ENCODE measurements around the gene ZNF518B. TPM values are rescaled to one million over a fixed set of nuclear protein-coding genes. Genes with fewer than 3 reads are reported as not detected.

The ZNF518B gene, protein sequence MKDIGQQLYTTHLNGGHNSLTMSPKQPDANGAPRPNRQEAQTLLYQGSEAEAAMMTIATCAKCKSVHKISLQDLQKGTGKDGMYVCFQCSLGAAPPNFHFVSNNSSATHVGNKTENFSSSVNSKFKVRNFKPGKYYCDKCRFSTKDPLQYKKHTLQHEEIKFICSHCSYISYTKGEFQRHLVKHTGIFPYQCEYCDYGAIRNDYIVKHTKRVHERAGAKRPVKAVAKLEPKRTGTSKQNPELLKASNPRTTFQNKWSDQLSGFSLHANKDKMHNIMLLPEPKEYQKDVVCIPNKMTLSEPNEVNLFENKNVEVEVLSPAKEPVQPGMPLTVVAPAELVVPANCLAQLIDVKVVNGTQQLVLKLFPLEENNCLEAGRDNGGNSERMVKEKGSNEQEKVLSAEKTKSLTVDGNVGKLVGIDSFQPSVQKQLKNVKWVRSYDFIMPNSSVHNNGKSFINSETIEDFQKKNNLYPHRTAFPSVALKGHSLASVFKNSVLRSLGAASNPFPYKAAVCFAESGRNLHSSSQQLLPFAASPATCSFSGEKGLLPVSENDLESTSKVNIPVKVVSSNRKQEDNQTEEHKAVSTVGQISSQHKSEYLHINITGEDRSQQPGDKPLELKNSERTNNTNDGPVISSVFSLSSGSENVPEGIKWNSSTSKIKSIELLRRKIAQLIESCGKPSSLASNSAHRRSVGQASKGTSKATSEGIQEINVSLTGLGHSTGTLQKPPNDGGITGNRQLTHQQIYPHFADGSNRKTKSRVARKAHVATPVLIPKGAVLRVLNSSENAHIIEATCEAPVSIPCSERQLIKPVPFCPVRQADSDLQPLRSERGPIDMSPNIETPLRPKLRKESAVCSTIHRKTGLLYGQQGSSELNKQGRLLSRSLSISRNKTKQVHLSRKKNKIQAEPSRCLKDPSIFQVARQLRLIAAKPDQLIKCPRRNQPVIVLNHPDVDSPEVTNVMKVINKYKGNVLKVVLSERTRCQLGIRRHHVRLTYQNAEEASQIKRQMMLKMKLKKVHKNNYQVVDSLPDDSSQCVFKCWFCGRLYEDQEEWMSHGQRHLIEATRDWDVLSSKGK
- 10 to 100 TPM; 15.0 to 45.1 (median 23.2) TPM for total RNA-seq
- 10 to 100 TPM in 1 of 3 donors, 1 to 10 TPM in 2; 2.6 to 17.8 (median 3.9) TPM for polyA plus RNA-seq
- long read RNA-seq, donor 1, partial matches to known transcripts: 0 of 2 reads
- long read RNA-seq, donor 1, other reads (novel, unspliced or antisense): 0 of 2 reads
- long read RNA-seq, donor 2, full-length matches to known transcripts: 4 of 4 reads
- long read RNA-seq, donor 2, partial matches to known transcripts: 0 of 4 reads
- long read RNA-seq, donor 2, other reads (novel, unspliced or antisense): 0 of 4 reads
- long read RNA-seq, donor 3, full-length matches to known transcripts: 4 of 4 reads
- long read RNA-seq, donor 3, partial matches to known transcripts: 0 of 4 reads
- long read RNA-seq, donor 3, other reads (novel, unspliced or antisense): 0 of 4 reads
- long read RNA-seq, donor 4, full-length matches to known transcripts: 2 of 5 reads
- long read RNA-seq, donor 4, partial matches to known transcripts: 0 of 5 reads
- long read RNA-seq, donor 4, other reads (novel, unspliced or antisense): 3 of 5 reads
- long read RNA-seq, donor 5, full-length matches to known transcripts: 2 of 4 reads
- long read RNA-seq, donor 5, partial matches to known transcripts: 0 of 4 reads
- long read RNA-seq, donor 5, other reads (novel, unspliced or antisense): 2 of 4 reads
- long read RNA-seq, donor 6, full-length matches to known transcripts: 3 of 5 reads
- long read RNA-seq, donor 6, partial matches to known transcripts: 0 of 5 reads
- long read RNA-seq, donor 6, other reads (novel, unspliced or antisense): 2 of 5 reads
- long read RNA-seq, donor 7, full-length matches to known transcripts: 1 of 1 reads
- long read RNA-seq, donor 7, partial matches to known transcripts: 0 of 1 reads
- long read RNA-seq, donor 7, other reads (novel, unspliced or antisense): 0 of 1 reads
- long read RNA-seq, donor 8, full-length matches to known transcripts: 3 of 3 reads
- long read RNA-seq, donor 8, partial matches to known transcripts: 0 of 3 reads
- long read RNA-seq, donor 8, other reads (novel, unspliced or antisense): 0 of 3 reads
- long read RNA-seq, donor 9, full-length matches to known transcripts: 4 of 4 reads
- long read RNA-seq, donor 9, partial matches to known transcripts: 0 of 4 reads
- long read RNA-seq, donor 9, other reads (novel, unspliced or antisense): 0 of 4 reads
- long read RNA-seq, donor 10, full-length matches to known transcripts: 2 of 2 reads
- long read RNA-seq, donor 10, partial matches to known transcripts: 0 of 2 reads
- long read RNA-seq, donor 10, other reads (novel, unspliced or antisense): 0 of 2 reads

DNA sequence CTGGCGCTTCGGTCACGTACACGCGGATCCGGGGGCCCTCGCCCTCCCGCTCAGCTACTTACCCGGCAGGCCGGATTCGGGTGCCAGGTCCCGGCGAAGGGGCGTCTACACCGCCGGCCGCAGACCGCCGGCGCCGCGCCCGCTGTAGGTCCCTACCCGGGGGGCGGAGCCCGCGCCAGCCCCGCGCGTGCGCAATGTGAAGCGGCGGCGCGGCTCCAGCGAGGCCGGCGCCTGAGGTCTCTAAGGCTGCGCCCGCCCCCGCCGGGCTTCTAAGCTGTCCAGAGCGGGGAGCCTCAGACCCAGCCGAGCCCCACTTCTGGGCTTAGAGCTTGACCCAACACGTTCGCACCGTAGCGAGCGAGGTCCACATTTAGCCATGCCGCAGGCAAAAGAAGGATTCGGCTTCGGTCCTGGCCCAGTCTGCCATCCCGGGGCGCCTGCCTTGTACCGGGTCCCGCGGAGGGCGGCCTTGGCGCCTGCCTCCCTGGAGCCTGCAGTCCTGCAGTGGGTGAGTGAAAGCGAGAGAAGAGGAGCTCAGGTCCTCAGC, at the start of gene ZNF518B:
ZNF518B (minus strand) TSS at position 172 of the 547 bp plus-strand sequence. CDS start 11,098 bp downstream, outside the sequence.
- Histone ChIP-seq H3K9me3 (replicated peaks in 1 of 3) (no peaks in the 10 kb centered on the region), H3K27ac (peak within 1 kb of the TSS in 3 of 5 donors; percentile 11 to 81 (median 52)), H3K27me3 (no peaks in the 10 kb centered on the region), H3K36me3 (replicated peaks in 1 of 2) (peaks cover 0 to 7% of the 10 kb centered on the region in 2 donors), H3K4me3 (peak within 1 kb of the TSS in 3 of 4 donors; percentile 30 to 89 (median 40)), H3K4me1 (replicated peaks in 1 of 2) (peaks cover 5 to 6% of the 10 kb centered on the region in 2 donors)
- DNase-seq: peak; percentile 46 to 74 (median 62)
- TF ChIP-seq POLR2A (IDR thresholded peaks at IDR 0.05): peak in 1 of 2 donors; percentile 37
- TF ChIP-seq, protein P1, sequence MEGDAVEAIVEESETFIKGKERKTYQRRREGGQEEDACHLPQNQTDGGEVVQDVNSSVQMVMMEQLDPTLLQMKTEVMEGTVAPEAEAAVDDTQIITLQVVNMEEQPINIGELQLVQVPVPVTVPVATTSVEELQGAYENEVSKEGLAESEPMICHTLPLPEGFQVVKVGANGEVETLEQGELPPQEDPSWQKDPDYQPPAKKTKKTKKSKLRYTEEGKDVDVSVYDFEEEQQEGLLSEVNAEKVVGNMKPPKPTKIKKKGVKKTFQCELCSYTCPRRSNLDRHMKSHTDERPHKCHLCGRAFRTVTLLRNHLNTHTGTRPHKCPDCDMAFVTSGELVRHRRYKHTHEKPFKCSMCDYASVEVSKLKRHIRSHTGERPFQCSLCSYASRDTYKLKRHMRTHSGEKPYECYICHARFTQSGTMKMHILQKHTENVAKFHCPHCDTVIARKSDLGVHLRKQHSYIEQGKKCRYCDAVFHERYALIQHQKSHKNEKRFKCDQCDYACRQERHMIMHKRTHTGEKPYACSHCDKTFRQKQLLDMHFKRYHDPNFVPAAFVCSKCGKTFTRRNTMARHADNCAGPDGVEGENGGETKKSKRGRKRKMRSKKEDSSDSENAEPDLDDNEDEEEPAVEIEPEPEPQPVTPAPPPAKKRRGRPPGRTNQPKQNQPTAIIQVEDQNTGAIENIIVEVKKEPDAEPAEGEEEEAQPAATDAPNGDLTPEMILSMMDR (IDR thresholded peaks at IDR 0.05): no peak
- intact Hi-C loops (cut with DNase I): loop anchor here (5.0 to 10.0 kb wide), 2 partner anchors 80 to 87 kb away; no protein-coding TSS in a partner anchor
- 0 to 9% (median 3%) methylated on average over 5 to 60 of the region's 60 CpGs for WGBS, 4 donors

DNA sequence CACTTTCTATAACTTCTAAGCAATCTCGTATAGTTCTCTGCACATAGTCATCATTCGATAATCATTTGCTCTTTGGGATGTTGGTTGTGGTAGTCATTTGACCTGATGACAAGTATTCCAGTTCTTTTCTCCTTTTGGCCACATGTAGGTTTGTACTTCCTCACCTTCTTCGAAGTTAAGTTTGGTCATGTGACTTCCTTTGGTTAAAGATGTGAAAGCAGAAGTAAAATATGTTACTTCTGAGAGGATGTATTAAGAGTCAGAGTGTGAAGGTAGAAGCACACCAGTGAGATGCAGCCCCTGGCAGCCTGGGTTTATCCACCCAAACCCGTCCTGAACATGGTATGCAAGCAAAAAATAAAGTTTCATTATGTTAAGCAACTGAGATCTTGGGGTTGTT, 48.9 kb upstream of the ZNF518B start:
- Histone ChIP-seq H3K36me3 (replicated peaks in 1 of 2) (no peaks in the 10 kb centered on the region), H3K9me3 (replicated peaks in 1 of 3) (no peaks in the 10 kb centered on the region), H3K4me1 (replicated peaks in 1 of 2) (no peaks in the 10 kb centered on the region), H3K27me3 (no peaks in the 10 kb centered on the region), H3K27ac (no peak overlapping the region), H3K4me3 (no peak overlapping the region)
- intact Hi-C loops (cut with DNase I): no loop called here
- TF ChIP-seq POLR2A (IDR thresholded peaks at IDR 0.05): no peak
- TF ChIP-seq, protein P1 (IDR thresholded peaks at IDR 0.05): no peak
- WGBS, 4 donors: 83 to 89% (median 87%) methylated on average over 4 of the region's 4 CpGs
- no peak for DNase-seq

All from adrenal gland (tissue), 19 donors.